ENCODE measurements around the gene ZNG1F.
"Not testable (repeated sequence)": the region's sequence is repeated elsewhere in the genome, so short reads cannot be mapped to it uniquely, and the experiment has no call there.

DNA sequence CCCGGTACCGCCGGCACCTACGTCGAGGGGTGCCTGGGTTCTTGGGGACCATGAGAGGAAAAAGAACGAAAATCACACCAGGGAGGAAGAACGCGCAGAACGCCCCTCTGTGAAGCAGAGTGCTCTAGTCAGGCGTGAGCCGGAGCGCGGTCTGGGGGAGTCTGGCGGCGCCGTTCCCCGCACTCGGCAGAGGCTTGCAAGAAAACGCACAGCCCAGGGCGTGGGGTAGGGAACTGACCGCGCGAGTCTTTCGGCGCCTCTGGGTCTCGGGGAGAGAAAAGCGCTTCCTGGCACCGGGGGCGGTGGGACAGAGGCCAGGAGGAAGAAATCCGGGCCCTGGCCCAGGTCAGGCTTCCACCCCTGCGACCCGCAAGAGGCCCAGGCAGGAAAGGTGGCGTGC is 65.3 kb downstream of the ZNG1F start:
- TF ChIP-seq, protein P1, sequence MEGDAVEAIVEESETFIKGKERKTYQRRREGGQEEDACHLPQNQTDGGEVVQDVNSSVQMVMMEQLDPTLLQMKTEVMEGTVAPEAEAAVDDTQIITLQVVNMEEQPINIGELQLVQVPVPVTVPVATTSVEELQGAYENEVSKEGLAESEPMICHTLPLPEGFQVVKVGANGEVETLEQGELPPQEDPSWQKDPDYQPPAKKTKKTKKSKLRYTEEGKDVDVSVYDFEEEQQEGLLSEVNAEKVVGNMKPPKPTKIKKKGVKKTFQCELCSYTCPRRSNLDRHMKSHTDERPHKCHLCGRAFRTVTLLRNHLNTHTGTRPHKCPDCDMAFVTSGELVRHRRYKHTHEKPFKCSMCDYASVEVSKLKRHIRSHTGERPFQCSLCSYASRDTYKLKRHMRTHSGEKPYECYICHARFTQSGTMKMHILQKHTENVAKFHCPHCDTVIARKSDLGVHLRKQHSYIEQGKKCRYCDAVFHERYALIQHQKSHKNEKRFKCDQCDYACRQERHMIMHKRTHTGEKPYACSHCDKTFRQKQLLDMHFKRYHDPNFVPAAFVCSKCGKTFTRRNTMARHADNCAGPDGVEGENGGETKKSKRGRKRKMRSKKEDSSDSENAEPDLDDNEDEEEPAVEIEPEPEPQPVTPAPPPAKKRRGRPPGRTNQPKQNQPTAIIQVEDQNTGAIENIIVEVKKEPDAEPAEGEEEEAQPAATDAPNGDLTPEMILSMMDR (IDR thresholded peaks at IDR 0.05; ENCODE audit: poor library complexity, severe bottlenecking): not testable (repeated sequence)
- TF ChIP-seq, protein P2, sequence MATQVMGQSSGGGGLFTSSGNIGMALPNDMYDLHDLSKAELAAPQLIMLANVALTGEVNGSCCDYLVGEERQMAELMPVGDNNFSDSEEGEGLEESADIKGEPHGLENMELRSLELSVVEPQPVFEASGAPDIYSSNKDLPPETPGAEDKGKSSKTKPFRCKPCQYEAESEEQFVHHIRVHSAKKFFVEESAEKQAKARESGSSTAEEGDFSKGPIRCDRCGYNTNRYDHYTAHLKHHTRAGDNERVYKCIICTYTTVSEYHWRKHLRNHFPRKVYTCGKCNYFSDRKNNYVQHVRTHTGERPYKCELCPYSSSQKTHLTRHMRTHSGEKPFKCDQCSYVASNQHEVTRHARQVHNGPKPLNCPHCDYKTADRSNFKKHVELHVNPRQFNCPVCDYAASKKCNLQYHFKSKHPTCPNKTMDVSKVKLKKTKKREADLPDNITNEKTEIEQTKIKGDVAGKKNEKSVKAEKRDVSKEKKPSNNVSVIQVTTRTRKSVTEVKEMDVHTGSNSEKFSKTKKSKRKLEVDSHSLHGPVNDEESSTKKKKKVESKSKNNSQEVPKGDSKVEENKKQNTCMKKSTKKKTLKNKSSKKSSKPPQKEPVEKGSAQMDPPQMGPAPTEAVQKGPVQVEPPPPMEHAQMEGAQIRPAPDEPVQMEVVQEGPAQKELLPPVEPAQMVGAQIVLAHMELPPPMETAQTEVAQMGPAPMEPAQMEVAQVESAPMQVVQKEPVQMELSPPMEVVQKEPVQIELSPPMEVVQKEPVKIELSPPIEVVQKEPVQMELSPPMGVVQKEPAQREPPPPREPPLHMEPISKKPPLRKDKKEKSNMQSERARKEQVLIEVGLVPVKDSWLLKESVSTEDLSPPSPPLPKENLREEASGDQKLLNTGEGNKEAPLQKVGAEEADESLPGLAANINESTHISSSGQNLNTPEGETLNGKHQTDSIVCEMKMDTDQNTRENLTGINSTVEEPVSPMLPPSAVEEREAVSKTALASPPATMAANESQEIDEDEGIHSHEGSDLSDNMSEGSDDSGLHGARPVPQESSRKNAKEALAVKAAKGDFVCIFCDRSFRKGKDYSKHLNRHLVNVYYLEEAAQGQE (IDR thresholded peaks at IDR 0.05; ENCODE audit: borderline replicate concordance): not testable (repeated sequence)
- TF ChIP-seq SMC3 (conservative IDR thresholded peaks at IDR 0.05; ENCODE audit: poor library complexity); MXI1 (conservative IDR thresholded peaks at IDR 0.05; ENCODE audit: poor library complexity, severe bottlenecking); TAF1 (IDR thresholded peaks at IDR 0.05; ENCODE audit: low read depth); EZH2 (IDR thresholded peaks at IDR 0.05; ENCODE audit: borderline replicate concordance, insufficient read depth, low read length, poor library complexity, severe bottlenecking): not testable (repeated sequence)

Measured in neural cell (in vitro differentiated cells).